GM21723 (cell line): ENCODE results near the gene CHSY3.

ENCODE experiments used
- ATAC-seq: cut with Tn5 transposase; IDR thresholded peaks from one replicate; pipeline ENCODE4 v1.9.1; 2021; ENCODE audit warnings: mild to moderate bottlenecking, moderate library complexity; ENCODE audit not compliant: unreplicated experiment

Gene CHSY3

DNA sequence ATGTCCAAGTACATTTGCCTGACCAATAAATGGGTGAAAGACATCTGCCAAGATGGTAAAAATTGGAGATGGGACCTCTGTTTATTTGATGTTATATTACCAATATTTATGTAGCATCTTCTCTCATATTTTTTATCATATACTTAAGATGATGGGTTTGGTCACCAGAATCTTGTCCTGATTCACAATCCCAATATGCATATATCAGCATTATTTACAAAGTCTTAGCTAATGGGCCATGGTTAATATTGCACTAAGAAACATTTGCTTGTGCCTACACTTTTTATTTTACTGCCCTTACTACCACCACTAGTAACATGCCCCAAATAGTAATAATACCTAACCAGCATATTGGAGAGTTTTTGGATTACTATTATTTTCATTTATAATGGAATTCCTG is 116.7 kb downstream of the CHSY3 start:
- ATAC-seq, result no peak

DNA sequence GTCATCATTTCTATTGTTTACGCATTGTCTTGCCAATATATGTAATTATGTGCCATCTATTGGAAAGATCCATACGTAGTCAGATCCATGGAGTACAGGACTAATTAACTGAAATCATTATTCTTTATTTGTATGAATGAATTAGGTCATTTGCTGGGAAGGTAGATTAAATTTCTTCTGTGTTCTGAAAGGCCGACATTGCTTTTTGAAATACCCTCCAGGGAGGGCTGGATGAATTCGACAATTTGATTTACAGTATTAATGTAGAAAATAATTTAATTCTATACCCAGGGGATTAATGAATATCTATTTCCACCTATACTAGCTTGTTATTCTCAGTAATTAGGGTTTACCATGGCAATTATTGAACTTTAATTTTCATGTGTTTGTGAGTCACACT is 117.6 kb downstream of the CHSY3 start:
- no peak for ATAC-seq

DNA sequence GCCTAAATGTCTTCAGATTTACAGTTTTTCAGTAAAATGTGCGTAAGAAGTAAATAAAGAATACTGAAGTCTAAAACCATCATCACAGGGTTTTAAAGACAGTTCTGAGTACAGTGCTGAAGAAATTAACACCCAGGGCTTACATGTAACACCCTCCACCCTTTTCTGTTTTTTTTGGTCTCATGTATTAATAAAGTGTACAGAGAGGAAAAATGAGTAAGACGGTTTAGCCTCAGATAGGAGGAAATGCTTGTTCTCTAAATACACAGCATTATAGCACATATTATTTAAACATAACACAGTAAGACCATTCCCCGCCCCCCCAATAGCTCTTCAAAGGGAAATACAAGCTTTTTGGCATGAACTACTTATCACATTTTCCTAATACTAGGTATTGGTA is 119.3 kb downstream of the CHSY3 start:
- ATAC-seq, result no peak

DNA sequence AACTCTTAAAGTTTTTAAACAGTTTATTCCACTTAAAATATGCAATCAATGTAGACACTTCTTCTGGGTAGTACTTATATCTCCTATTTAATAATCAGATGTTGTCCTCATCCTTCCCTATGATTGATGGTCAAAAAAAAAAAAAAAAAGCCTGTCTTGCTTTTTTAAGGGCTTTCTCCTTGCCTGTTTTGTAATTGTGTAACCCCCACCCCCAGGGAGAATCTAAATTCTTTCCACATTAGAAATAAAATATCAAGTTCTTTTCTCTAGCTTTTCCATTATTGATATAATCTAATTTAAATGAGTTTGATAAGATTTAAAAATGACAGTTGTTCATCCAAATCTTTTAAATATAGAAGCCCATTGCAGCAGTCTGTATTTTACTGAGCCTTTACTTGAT is 119.7 kb downstream of the CHSY3 start:
- no peak for ATAC-seq

DNA sequence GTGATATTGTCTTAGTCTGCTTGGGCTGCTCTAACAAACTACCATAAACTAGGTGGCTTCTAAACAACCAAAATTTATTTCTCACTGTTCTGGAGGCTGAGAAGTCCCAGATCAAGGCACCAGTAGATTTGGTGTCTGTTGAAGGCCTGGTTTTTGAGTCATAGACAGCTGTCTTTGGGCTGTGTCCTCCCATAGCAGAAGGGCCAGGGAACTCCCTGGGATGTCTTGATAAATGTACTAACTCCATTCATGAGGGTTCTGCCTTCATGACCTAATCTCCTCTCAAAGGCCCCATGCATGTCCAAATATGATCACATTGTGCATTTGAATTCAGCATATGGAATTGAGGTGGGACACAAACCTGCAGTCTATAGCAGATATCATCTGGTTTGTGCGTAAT is 121.2 kb downstream of the CHSY3 start:
- ATAC-seq, result no peak

DNA sequence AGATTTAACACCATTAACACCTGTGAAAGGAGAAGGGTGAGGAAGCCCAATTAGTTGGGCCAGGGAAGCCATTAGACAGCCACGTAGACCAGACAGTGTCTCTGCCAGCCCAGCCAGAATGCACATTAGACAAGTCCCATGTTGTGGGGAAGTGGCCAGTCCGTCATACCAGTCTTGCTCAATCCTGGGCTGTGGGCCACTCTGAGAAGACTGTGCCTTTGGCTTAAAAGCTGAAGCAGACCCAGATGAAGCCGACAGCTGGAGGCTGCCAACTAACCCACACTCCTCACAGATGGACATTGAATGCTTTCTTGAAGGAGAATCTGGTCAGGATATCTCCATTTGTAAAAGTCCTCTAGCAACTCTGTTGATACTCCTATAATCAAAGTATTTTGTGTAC is 128.5 kb downstream of the CHSY3 start:
- ATAC-seq, result no peak

DNA sequence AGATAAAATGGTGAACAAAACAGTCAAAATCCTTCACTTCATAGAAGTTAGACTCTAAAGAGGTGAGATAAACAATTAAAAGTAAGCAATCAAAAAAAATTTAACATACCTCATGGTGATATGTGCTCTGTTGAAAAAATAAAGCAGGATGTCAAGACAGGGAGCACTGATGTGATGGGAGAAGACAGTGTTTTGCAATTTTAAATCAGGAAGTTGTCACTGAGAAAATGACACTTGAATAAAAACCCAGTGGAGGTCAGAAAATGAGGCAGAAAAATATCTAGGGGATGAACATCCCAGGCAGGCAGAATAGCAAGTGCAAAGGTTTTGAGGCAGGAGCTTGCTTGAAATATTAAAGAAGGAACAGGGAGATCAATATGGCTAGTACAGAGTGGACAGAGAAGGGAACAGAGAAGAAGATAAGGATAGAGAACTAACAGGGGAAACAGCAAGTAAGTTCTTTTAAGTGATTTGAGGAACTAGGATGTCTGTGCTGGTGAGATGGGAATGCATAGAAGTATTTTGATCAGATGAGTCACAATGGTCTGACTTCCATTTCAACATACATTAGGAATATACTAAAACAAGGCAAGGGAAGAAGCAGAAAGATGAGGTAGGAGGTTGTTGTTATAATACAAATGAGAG is 130.4 kb downstream of the CHSY3 start:
- no peak for ATAC-seq

DNA sequence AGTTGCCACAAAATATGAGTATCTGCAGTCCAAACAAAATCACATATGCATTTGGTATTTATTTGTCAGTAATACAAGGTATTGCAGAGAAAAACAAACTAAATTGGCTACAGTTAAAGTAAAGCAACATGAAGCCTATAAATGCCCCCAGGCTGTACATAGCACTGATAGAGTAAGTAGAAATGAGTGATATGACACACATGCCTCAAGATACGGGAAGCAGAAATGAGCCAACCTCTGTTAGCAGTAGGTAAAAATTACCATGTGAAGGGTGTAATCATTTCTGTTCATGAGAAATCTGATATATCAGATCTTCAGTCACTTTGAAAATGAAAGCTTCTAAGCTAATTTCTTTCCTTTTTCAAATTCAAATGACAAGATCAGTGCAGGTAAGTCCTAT is 131.1 kb downstream of the CHSY3 start:
- ATAC-seq, result no peak

DNA sequence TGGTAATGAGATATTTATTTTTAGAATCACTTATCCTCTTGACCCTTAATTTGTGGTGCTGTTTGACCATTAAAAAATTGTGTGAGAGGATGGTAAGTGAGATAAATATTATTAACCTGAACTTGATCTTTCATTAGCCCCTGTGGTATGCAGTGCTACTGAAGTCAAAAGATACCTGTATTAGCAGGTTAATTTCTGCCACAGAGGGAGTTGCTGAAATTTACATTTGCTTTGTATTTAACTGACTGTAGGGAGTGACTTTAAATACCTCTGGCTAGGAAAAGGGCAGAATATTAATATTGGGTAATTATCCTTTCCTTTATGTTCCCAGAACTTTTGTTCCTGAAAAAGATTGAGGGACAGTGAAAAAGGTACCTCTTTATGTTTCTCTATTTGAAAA is 133.6 kb downstream of the CHSY3 start:
- ATAC-seq, result no peak

DNA sequence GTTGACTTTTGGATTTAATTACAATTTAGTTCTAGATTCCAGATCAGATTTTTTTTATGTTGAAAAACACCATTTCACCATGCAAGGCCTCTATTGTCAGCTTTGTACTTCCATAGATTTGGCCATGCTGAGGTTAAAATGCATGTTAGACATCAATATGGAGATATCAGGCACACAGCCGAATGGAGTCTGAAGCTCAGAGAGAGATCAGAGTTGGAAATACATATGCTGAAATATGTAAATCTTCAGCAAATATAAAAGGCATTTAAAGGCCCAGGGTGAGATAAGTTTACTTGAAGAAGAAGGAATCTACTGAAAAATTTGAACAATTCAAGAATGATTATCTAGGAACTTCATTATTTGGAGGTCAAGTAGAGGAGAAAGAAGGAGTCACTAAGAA is 139.6 kb downstream of the CHSY3 start:
- no peak for ATAC-seq

DNA sequence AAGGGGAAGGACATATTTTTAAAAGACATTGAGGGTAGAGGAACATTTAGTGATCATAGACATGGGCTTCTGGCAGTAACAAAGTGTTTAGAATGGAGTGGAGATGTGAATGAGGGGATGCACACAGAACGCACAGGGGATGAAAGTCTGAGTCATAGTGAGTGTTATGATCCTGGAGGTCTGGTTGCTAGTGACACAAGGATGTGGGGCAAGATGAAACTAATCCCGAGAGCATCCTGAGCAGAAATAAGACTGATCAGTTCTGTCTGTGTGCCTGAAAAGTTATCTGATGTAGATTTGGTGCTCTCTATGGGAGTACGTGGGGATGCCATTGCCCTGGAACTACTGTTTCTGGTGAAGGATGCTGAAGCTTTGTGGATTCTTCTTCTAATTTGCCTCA is 141.1 kb downstream of the CHSY3 start:
- no peak for ATAC-seq

DNA sequence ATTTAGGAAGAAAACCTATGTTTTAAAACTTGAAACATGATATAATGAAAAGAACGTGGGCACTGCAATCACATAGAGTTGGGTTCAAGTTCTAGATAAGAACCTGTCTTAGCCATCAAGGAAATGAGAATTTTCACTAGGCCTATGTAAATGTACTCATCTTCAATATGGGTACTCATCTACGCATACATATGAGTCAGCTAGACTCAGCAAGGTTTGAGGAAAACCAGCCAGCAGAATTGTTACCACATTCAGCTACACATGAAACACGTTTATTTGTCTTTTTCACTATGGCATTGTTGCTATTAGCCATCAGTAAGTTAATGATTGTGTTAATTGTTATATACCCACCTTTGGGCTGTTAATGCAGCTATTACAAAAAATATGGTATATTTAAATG is 146.3 kb downstream of the CHSY3 start:
- ATAC-seq, result no peak

DNA sequence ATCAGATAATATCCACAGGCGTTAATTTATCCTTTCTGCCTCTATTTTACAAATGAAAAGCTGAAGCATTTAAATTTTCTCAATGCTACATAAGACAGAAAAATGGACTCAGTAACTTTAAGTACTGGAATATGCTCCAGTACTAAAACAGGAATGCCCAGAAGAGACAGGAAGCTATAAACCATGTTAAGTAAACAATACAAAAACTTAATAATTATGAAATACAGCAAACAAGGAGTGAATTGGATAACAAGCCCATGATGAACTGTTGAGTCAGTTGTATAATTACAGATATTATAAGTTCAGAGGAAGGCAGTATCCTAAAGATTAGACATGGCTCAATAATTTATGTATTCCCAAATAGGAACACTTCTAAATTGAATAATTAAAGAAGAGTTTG is 148.5 kb downstream of the CHSY3 start:
- ATAC-seq, result no peak

DNA sequence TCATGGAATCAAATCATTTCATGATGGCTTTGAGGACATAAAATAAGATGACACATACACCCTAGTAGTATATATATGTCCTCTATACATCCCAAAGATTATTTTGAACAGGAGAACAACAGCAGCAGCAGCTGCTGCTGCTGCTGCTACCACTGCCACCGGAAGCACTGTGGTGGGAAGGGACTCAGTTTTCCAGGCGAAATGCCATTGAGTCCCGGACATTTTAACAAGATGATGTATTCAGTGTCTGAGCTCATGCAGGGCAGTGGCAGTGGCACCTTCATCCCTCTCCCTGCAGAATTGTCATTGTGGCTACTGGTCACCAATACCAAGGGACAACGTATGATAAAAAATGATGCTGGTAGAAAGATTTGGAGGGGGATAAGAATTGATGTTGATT is 151.3 kb downstream of the CHSY3 start:
- ATAC-seq, result no peak

DNA sequence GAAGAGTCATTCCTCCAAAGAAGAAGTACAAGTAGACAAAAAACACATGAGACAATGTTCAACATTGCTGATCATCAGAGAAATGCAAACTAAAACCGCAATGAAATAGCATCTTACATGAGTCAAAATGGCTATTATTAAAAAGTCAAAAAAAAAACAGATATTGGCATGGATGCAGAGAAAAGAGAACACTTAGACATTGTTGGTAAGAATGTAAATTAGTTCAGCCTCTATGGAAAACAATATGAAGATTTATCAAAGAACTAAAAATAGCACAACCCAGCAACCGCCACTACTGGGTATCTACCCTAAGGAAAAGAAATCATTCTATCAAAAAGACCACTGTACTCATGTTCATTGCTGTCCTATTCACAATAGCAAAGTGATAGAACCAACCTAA is 157.5 kb downstream of the CHSY3 start:
- no peak for ATAC-seq

DNA sequence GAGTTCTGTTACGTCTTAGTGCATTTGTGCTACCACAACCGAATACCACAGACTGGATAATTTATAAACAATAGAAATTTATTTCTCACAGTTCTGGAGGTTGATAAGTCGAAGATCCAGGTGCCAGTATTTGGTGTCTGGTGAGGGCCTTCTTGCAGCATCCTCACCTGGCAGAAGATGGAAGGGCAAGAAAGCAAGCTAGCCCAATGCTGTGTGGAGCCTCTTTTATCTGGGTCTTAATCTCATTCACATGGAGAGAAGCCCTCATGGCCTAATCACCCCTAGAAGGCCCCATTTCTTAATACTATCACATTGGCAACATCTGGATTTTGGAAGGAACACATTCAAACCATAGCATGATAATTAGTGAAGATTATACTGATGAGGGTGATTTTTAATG is 159.3 kb downstream of the CHSY3 start:
- ATAC-seq, result no peak

DNA sequence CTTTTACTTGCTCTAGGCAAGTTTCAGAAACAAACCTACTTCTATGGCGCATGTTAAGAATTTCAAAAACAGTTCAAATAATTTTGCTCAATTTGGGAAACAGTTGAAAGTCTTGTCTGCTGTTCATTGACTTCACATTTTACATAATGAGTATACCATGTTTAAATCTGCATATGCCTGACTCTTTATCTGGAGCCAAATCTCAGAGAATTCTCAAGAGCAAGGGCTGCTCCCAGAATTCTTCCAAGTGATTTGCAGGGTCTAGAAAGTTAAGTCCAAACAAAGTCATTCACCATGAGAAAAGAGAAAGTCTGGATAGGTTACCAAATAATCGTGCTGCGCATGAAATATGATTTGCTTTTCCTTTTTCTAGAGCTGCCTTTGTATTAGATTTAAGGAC is 160.2 kb downstream of the CHSY3 start:
- no peak for ATAC-seq

DNA sequence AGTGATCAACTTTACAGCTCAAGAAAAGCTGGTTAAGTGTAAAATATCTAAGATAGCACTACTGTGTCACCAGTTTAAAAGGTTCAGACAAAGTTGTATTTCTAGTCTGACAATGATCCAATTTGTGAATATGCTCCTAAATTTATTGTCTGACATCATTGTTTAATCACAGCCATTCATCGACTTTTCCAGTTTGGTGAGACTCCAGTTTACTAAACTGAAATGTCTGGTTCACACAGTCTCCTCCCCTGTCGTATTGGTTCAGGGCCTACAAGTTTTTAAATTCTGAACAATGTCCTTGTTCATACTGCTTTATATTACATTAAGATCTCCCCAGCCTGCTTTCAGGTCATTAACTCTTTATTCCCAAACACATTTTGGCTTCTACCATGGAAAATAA is 161.4 kb downstream of the CHSY3 start:
- ATAC-seq, result no peak

DNA sequence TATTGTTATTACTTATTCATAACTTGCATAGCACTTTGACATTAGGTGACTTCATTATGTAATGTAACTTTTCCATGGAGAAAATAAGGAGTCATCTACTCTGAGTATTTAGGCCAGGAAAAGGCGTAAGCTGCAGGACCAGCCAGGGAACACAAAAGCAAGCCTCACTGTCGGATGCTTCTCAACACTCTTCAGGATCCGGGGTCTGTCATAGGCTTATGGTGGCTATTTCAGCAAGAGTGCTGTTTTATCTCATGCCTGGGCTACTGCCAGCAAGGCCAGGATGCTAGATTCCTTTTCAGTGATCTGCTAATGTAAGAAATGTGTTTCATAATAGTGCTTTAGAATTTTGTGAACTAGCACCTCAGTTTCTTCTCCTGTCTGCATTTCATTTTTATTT is 162.4 kb downstream of the CHSY3 start:
- no peak for ATAC-seq

DNA sequence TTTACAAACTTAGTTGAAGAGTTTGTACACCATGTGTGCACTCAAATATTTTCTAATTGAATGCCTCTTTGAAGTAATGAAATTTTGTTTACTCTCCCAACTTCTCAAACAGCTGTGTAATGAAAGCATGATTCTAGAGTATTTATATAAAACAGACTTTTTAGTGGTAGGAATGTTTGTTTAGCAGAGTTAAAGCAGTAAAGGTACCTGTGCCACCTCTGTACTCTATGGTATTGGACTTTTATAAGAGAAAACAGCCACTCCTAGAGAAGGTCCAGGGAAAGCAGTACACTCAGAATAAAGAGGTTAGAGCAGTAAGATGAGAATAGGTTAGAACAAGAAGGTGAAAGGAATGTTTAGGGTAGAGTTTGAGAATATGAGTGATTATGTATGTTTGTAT is 163.1 kb downstream of the CHSY3 start:
- ATAC-seq, result no peak

DNA sequence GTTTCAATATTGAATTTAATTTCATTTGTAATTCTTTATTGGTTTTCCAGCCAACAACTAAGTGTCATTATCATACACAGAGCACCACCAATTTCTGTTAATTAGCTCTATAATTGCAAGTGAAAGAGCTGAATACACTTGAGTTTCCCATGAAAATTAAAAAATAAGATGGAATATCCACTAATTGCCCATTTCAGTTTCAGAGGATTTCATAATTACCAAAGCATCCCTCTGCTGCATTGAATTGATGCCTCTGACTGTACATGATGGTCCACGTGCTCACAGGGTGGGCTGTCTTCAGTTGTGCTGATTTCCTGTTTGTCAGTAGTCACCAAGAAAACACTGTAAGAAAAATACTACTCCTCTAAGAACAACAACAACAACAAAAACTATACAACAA is 163.8 kb downstream of the CHSY3 start:
- no peak for ATAC-seq

DNA sequence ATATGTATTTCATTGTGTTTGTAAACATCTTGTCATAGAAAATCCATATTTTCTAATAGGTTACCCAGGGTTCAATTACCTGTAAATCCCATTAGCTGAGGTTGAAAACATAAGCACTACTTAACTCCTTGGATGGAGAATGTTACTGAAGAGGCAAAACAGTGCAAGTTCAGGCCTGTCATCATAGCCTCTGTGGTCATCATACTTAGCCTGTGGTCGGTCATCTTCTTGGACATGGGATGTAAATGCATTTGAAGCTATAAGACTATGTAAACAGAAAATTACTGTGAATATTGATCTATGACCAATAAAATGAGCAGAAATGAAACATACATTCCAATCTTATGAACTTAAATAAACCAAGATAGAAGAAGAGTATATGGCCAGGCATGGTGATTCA is 164.7 kb downstream of the CHSY3 start:
- ATAC-seq, result no peak

DNA sequence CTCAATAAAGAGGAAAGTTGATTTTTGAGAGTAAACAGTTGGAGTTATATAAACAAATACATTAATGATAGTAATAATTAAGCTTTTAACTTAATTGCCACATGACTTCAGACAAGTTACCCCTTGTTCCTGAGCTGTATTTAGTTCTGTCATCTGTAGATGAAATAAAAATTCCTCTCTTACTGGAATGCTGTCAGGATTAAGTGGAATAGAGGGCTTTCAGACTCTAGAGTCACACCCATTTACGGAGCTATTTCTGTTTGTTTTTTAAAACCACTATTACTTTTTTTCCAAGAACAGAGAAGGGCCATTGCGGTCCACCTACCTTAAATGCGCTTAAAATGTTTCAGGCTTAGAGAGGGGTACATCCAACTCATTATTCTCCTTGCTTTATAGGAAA is 170.6 kb downstream of the CHSY3 start:
- no peak for ATAC-seq

DNA sequence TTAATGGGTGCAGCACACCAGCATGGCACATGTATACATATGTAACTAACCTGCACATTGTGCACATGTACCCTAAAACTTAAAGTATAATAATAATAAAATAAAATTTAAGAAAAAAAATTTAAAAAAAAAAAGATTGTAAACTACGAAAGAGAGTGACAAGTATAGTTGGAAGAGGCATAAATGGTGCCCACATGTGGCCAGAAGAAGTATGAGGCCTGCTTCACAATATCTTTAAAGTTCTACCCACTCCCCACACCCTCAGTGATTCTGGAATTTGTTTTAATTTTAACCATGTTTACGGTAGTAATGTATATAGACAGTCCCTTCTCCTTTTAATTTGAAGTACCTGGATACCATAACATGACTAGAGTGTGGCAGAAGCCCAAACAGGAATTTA is 172.7 kb downstream of the CHSY3 start:
- no peak for ATAC-seq
